NCI-H2171 treated with DMSO at 0.1 percent for 48 hours (cell line): Measurements from ENCODE around the gene PMAIP1.
A peak's percentile ranks its signal among the peaks of the same experiment; 100 is the strongest.
"Not testable (repeated sequence)": the region's sequence is repeated elsewhere in the genome, so short reads cannot be mapped to it uniquely, and the experiment has no call there.

Experiments
- DNase-seq: peaks from one replicate; lab custom pipeline; 2025; lab: John Stamatoyannopoulos, UW

Gene PMAIP1

GRCh38 chr18:59884351-59884750, 15.4 kb upstream of the PMAIP1 start:
- DNase-seq, result no peak

- no peak for DNase-seq
Measured at GRCh38 chr18:59885579-59886163, 14.1 kb upstream of the PMAIP1 start.

GRCh38 chr18:59886399-59886798, 13.4 kb upstream of the PMAIP1 start:
- not testable (repeated sequence) for DNase-seq

GRCh38 chr18:59892123-59892522, 7.7 kb upstream of the PMAIP1 start:
- DNase-seq, result no peak

GRCh38 chr18:59893971-59894370, 5.8 kb upstream of the PMAIP1 start:
- DNase-seq, result no peak

- DNase-seq, result no peak
Measured at GRCh38 chr18:59897321-59897954, 2.4 kb upstream of the PMAIP1 start.

GRCh38 chr18:59898093-59898492, 1.7 kb upstream of the PMAIP1 start:
- no peak for DNase-seq

GRCh38 chr18:59898609-59899297, 1.0 kb upstream of the PMAIP1 start:
- no peak for DNase-seq

GRCh38 chr18:59900222-59901128, 679 bp downstream of the PMAIP1 start:
- peak; percentile 62 for DNase-seq

- no peak for DNase-seq
Measured at GRCh38 chr18:59902131-59902992, 2.6 kb downstream of the PMAIP1 start.

GRCh38 chr18:59902993-59903610, 3.3 kb downstream of the PMAIP1 start:
- DNase-seq, result no peak

GRCh38 chr18:59904011-59904601, 4.3 kb downstream of the PMAIP1 start:
- DNase-seq, result peak; percentile 51

- DNase-seq, result no peak
Measured at GRCh38 chr18:59905686-59906091, 5.9 kb downstream of the PMAIP1 start.

- no peak for DNase-seq
Measured at GRCh38 chr18:59906203-59906602, 6.4 kb downstream of the PMAIP1 start.

- no peak for DNase-seq
Measured at GRCh38 chr18:59907172-59907571, 7.4 kb downstream of the PMAIP1 start.

- no peak for DNase-seq
Measured at GRCh38 chr18:59907660-59908059, 7.9 kb downstream of the PMAIP1 start.

- no peak for DNase-seq
Measured at GRCh38 chr18:59908799-59909198, 9.0 kb downstream of the PMAIP1 start.

GRCh38 chr18:59909289-59910036, 9.7 kb downstream of the PMAIP1 start:
- DNase-seq, result no peak

- no peak for DNase-seq
Measured at GRCh38 chr18:59910967-59911366, 11.2 kb downstream of the PMAIP1 start.

GRCh38 chr18:59911600-59911999, 11.8 kb downstream of the PMAIP1 start:
- no peak for DNase-seq
